Smooth muscle cell (in vitro differentiated cells): ENCODE data around the gene TANC2. TPM values are rescaled to one million over a fixed set of nuclear protein-coding genes. Genes with fewer than 3 reads are reported as not detected.

Experiments used
- DNase-seq: peaks from one replicate; lab custom pipeline; 2025; ENCODE audit not compliant: unreplicated experiment; lab: John Stamatoyannopoulos, UW
- H2AFZ ChIP-seq: fragments of 200-600 bp; sonication (generic); 2 replicates; pipeline ENCODE4 v1.6.0; 2016; ENCODE audit warnings: antibody characterized with exemption, low read depth, mild to moderate bottlenecking
- H3F3A ChIP-seq: fragments of 200-600 bp; sonication (generic); 2 replicates; pipeline ENCODE4 v1.6.0; 2017; ENCODE audit warnings: antibody characterized with exemption, low read depth
- H3K27ac ChIP-seq: fragments of 200-600 bp; sonication (generic); 2 replicates; pipeline ENCODE4 v1.5.1; 2016; ENCODE audit warnings: low read depth, mild to moderate bottlenecking
- H3K27me3 ChIP-seq: fragments of 200-600 bp; sonication (generic); 2 replicates; pipeline ENCODE4 v1.6.1; 2016; ENCODE audit warnings: low read depth, mild to moderate bottlenecking
- H3K36me3 ChIP-seq: fragments of 200-600 bp; sonication (generic); 2 replicates; pipeline ENCODE4 v1.5.1; 2016; ENCODE audit warnings: low read depth
- H3K4me1 ChIP-seq: fragments of 200-600 bp; sonication (generic); 2 replicates; pipeline ENCODE4 v1.5.1; 2016; ENCODE audit warnings: low read depth
- H3K4me2 ChIP-seq: fragments of 200-600 bp; sonication (generic); 2 replicates; pipeline ENCODE4 v1.6.0; 2016; ENCODE audit warnings: mild to moderate bottlenecking
- H3K4me3 ChIP-seq: fragments of 200-600 bp; sonication (generic); 2 replicates; pipeline ENCODE4 v1.5.1; 2016; ENCODE audit warnings: mild to moderate bottlenecking
- H3K79me2 ChIP-seq: fragments of 200-600 bp; sonication (generic); 2 replicates; pipeline ENCODE4 v1.6.0; 2016; ENCODE audit warnings: low read depth, mild to moderate bottlenecking
- H3K9ac ChIP-seq: fragments of 200-600 bp; sonication (generic); 2 replicates; pipeline ENCODE4 v1.6.0; 2016; ENCODE audit warnings: low read depth
- H3K9me3 ChIP-seq: fragments of 200-600 bp; sonication (generic); replicated peaks from 2 replicates; pipeline ENCODE4 v1.5.1; 2016; ENCODE audit warnings: low read depth
- H4K20me1 ChIP-seq: fragments of 200-600 bp; sonication (generic); 2 replicates; pipeline ENCODE4 v1.6.0; 2016; ENCODE audit warnings: low read depth
- WGBS: methylation state at CpG from one replicate; pipeline ENCODE4 v1.1.7; 2016; ENCODE audit warnings: low lambda C conversion rate; 5-methylcytosine and 5-hydroxymethylcytosine counted together
- polyA plus RNA-seq: library from polyadenylated mRNA; unstranded; fragments of >200 nt; fragmentation: Nextera tagmentation; extraction: Ambion mirVana; gene quantifications from 2 replicates; pipeline ENCODE4 v1.2.1, GENCODE V29; 2016
- total RNA-seq: library from RNA; depleted of rRNA; stranded (reverse); fragments of >200 nt; gene quantifications from 2 replicates; pipeline ENCODE4 v1.2.3, GENCODE V29; 2014
- TF ChIP-seq, protein P1 (sequence below): fragments of 200-600 bp; sonication (generic); IDR thresholded peaks from 2 replicates; pipeline ENCODE4 v1.5.1; 2017; ENCODE audit warnings: borderline replicate concordance, mild to moderate bottlenecking, antibody characterized with exemption; ENCODE audit not compliant: insufficient read depth, poor library complexity, severe bottlenecking

TANC2 gene
- total and polyA plus RNA-seq, 2 experiments from 2014 or later = 8.3 to 27.6 TPM

DNA sequence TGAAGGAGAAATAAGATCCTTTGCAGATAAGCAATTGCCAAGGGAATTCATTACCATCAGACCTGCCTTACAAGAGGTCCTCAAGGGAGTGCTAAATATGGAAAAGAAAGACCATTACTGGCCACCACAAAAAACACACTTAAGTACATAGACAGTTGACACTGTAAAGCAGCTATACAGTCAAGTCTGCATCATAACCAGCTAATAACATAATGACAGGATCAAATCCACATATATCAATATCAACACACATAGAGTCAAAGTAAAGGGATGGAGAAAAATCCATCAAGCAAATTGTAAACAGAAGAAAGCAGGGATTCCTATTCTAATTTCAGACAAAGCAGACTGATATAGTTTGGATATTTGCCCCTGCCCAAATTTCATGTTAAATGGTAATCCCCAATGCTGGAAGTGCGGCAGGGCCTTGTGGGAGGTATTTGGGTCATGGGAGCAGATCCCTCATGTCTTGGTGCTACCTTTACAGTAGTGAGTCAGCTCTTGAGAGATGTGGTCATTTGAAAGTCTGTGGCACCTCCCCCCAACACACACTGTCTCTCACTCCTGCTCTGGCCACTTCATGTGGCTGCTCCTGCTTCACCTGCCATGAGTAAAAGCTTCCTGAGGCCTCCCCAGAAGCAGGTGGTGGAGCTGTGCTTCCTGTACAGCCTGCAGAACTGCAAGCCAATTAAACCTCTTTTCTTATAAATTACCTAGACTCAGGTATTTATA is 32.8 kb downstream of the TANC2 start:
- Histone ChIP-seq H3K4me3 (no peak overlapping the region), H3K27ac (no peak overlapping the region), H3K9me3 (no peaks in the 10 kb centered on the region), H3K36me3 (no peaks in the 10 kb centered on the region), H3F3A (no peaks in the 10 kb centered on the region), H3K27me3 (no peaks in the 10 kb centered on the region), H2AFZ (no peak overlapping the region), H4K20me1 (peaks cover 97% of the 10 kb centered on the region), H3K79me2 (peaks cover 96% of the 10 kb centered on the region), H3K4me2 (no peak overlapping the region), H3K9ac (no peak overlapping the region), H3K4me1 (no peaks in the 10 kb centered on the region)
- WGBS = 81% methylated on average over 1 of the region's 1 CpG
- TF ChIP-seq, protein P1, sequence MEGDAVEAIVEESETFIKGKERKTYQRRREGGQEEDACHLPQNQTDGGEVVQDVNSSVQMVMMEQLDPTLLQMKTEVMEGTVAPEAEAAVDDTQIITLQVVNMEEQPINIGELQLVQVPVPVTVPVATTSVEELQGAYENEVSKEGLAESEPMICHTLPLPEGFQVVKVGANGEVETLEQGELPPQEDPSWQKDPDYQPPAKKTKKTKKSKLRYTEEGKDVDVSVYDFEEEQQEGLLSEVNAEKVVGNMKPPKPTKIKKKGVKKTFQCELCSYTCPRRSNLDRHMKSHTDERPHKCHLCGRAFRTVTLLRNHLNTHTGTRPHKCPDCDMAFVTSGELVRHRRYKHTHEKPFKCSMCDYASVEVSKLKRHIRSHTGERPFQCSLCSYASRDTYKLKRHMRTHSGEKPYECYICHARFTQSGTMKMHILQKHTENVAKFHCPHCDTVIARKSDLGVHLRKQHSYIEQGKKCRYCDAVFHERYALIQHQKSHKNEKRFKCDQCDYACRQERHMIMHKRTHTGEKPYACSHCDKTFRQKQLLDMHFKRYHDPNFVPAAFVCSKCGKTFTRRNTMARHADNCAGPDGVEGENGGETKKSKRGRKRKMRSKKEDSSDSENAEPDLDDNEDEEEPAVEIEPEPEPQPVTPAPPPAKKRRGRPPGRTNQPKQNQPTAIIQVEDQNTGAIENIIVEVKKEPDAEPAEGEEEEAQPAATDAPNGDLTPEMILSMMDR = no peak
- DNase-seq = no peak

DNA sequence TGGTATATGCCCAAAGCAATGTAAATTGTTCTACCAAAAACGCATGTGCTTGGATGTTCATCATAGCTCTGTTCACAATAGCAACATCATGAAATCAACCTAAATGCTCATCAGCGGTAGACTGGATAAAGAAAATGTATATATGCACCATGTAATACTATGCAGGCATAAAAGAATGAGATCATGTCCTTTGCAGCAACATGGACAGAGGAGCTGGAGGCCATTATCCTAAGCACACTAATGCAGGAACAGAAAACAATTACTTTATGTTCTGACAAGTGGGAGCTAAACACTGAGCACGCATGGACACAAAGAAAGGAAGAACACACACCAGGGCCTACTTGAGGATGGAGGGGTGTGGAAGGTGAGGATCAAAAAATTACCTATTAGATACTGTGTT is 33.7 kb downstream of the TANC2 start:
- H3F3A ChIP-seq = no peaks in the 10 kb centered on the region
- H3K36me3 ChIP-seq = no peaks in the 10 kb centered on the region
- no peak overlapping the region for H2AFZ ChIP-seq
- TF ChIP-seq, protein P1 = no peak
- peaks cover 97% of the 10 kb centered on the region for H4K20me1 ChIP-seq
- no peak overlapping the region for H3K4me3 ChIP-seq
- H3K4me2 ChIP-seq = no peak overlapping the region
- H3K9ac ChIP-seq = no peak overlapping the region
- no peak for DNase-seq
- 95% methylated on average over 3 of the region's 3 CpGs for WGBS
- no peaks in the 10 kb centered on the region for H3K27me3 ChIP-seq
- H3K9me3 ChIP-seq = no peaks in the 10 kb centered on the region
- no peaks in the 10 kb centered on the region for H3K4me1 ChIP-seq
- no peak overlapping the region for H3K27ac ChIP-seq
- peaks cover 96% of the 10 kb centered on the region for H3K79me2 ChIP-seq

DNA sequence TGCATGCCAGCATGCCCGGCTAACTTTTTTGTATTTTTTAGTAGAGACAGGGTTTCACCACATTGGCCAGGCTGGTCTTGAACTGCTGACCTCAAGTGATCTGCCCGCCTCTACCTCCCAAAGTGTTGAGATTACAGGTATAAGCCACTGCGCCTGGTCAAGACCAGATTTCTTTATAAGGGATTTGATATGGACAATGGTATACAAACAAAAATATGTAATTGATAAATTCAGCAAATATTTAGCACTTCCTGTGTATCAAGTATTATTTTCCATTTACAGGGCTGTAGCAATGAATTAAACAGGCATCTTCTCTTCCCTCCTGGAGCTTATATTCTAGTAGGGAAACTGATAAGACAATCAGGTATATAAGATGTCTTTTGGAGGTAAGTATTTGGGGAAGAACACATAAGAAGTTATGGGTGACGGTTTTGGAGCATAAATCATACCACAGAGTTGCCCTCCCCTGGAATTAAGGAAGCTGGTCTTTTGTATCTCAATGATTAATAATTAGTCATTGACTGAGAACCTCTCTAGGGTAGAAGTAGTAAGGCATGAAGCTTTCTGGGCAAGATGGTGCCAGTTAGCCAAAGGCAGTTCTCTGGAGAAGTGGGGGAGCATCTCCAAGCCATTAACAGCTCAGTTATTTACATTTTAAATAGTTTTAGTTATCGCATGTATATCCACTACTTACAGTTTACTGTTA is 35.8 kb downstream of the TANC2 start:
- WGBS = 95% methylated on average over 5 of the region's 5 CpGs
- Histone ChIP-seq H4K20me1 (peaks cover 96% of the 10 kb centered on the region), H3K36me3 (no peaks in the 10 kb centered on the region), H3K27ac (no peak overlapping the region), H3K27me3 (no peaks in the 10 kb centered on the region), H3K9ac (no peak overlapping the region), H3K79me2 (peaks cover 97% of the 10 kb centered on the region), H3K9me3 (no peaks in the 10 kb centered on the region), H2AFZ (no peak overlapping the region), H3K4me1 (no peaks in the 10 kb centered on the region), H3F3A (no peaks in the 10 kb centered on the region), H3K4me2 (no peak overlapping the region), H3K4me3 (no peak overlapping the region)
- DNase-seq = no peak
- TF ChIP-seq, protein P1 = no peak
